ENCODE data around the gene PITPNB.
A peak's percentile ranks its signal among the peaks of the same experiment; 100 is the strongest.

Gene PITPNB

DNA sequence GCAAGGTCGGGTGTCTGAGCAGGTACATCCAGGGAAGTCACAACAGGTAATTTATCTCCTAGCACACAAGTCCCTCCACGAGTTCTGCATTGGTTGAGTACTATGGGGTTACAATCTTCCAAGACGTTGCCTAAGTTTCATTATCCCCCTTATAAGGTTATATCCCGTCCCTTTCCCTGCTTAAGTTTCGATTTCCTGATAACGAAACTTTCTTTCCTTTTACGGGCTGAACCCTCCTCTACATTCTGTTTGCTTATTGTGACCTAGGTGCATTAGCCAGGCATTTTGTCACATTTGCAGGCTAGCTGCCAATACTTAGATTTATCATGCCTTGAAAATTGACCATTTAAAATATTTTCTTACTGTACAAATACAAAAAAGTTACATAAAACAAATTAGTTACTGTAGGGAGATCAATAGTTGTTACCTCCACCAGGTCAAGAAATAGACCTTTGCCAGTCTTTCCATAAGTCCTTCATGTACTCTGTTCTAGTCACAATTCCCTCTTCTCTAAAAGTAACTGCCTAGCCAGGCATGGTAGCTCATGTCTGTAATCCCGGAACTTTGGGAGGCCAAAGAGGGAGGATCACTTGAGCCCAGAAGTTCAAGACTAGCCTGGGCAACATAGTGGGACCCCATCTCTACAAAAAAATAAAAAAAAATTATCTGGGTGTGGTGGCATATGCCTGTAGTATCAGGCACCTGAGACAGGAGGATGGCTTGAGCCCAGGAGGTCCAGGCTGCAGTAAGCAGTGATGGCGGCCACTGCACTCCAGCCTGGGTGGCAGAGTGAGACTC lies 14.3 kb upstream of the PITPNB start:
- Mint-ChIP-seq H3K9me3 (no peaks in the 10 kb centered on the region), H3K4me1 (no peaks in the 10 kb centered on the region), H3K27me3 (no peaks in the 10 kb centered on the region), H3K4me3 (no peak overlapping the region), H3K27ac (no peak overlapping the region)
- ATAC-seq (no peak), DNase-seq (no peak)

DNA sequence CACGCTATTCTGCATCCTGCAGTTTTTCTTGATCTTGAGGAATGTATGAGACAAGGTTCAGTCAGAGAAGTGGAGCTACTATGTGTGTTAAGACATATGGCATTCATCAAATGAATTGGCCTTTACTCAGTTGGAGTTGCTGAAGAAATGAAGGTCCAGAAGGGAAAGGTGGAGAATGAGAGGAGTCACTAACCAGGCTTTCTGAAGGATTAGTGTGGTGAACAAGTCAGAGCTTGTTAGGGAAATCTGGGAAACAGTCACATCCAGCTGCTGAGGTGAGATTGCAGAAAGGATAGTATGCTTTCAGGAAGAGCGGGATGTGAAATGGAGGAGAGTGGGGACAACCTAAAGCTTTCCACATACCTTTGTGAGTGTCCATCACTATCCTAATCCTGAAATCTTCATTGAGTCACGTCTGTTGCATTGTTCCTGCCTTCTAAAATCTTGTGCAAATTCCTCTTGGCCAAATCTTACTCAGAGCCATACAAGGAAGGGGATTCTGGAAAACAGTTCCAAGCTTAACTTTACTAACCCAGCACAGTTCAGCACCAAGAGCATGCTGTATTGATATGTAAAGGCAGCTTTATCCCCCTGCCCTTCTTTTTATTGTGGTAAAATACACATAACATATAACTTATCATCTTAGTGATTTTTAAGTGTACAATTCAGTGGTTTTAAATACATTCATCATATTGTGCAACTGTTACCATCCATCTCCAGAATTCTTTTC lies 11.4 kb upstream of the PITPNB start:
- H3K27ac Mint-ChIP-seq: no peak overlapping the region
- ATAC-seq (no peak), DNase-seq (no peak)
- H3K4me1 Mint-ChIP-seq: peaks cover 8% of the 10 kb centered on the region
- H3K27me3 Mint-ChIP-seq: no peaks in the 10 kb centered on the region
- no peaks in the 10 kb centered on the region for H3K9me3 Mint-ChIP-seq
- H3K4me3 Mint-ChIP-seq: no peak overlapping the region

DNA sequence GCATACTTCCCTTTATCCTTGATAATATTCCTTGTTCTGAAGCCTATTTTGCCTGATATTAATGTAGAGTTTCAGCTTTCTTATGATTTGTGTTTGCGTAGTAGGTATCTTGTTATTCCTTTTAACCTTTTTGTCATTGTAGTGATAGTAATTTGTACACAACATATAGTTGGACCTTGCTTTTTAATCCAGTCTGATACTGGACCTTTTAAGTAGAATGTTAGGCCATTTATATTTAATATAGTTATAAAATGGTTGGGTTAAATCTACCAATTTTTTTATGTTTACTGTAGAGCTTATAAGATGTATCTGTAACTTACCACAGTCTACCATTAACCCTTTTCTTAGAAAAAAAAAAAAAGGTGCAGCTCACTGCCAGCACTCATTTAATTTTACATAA lies 8.6 kb upstream of the PITPNB start:
- H3K4me1 Mint-ChIP-seq: peaks cover 15% of the 10 kb centered on the region
- H3K27ac Mint-ChIP-seq: no peak overlapping the region
- H3K9me3 Mint-ChIP-seq: no peaks in the 10 kb centered on the region
- no peaks in the 10 kb centered on the region for H3K27me3 Mint-ChIP-seq
- no peak overlapping the region for H3K4me3 Mint-ChIP-seq
- DNase-seq (no peak), ATAC-seq (no peak)

GRCh38 chr22:27925331-27925730 lies 6.3 kb upstream of the PITPNB start:
- no peak overlapping the region for H3K27ac Mint-ChIP-seq
- H3K27me3 Mint-ChIP-seq: no peaks in the 10 kb centered on the region
- ATAC-seq (no peak), DNase-seq (no peak)
- no peak overlapping the region for H3K4me3 Mint-ChIP-seq
- H3K4me1 Mint-ChIP-seq: peaks cover 33% of the 10 kb centered on the region
- H3K9me3 Mint-ChIP-seq: no peaks in the 10 kb centered on the region

GRCh38 chr22:27919942-27920755 lies 1.1 kb upstream of the PITPNB start:
- Mint-ChIP-seq H3K4me3 (peak overlapping the region; percentile 97 to 99), H3K4me1 (peaks cover 62% of the 10 kb centered on the region), H3K27ac (peak overlapping the region; percentile 99 to 100), H3K9me3 (no peaks in the 10 kb centered on the region), H3K27me3 (no peaks in the 10 kb centered on the region)
- no peak for DNase-seq
- peak; percentile 75 for ATAC-seq

- DNase-seq (peak; percentile 57 to 71), ATAC-seq (peak; percentile 58)
- H3K9me3 Mint-ChIP-seq: no peaks in the 10 kb centered on the region
- H3K27me3 Mint-ChIP-seq: no peaks in the 10 kb centered on the region
- H3K27ac Mint-ChIP-seq: peak overlapping the region; percentile 99 to 100
- peak overlapping the region; percentile 97 to 99 for H3K4me3 Mint-ChIP-seq
- H3K4me1 Mint-ChIP-seq: peaks cover 75% of the 10 kb centered on the region
Observed at GRCh38 chr22:27918341-27919221, 475 bp downstream of the PITPNB start.

- ATAC-seq (no peak), DNase-seq (no peak)
- H3K27me3 Mint-ChIP-seq: no peaks in the 10 kb centered on the region
- peaks cover 73% of the 10 kb centered on the region for H3K4me1 Mint-ChIP-seq
- H3K27ac Mint-ChIP-seq: no peak overlapping the region
- peak overlapping the region in 1 of 2 donors; percentile 29 for H3K4me3 Mint-ChIP-seq
- no peaks in the 10 kb centered on the region for H3K9me3 Mint-ChIP-seq
Observed at GRCh38 chr22:27915986-27916385, 3.1 kb downstream of the PITPNB start.

DNA sequence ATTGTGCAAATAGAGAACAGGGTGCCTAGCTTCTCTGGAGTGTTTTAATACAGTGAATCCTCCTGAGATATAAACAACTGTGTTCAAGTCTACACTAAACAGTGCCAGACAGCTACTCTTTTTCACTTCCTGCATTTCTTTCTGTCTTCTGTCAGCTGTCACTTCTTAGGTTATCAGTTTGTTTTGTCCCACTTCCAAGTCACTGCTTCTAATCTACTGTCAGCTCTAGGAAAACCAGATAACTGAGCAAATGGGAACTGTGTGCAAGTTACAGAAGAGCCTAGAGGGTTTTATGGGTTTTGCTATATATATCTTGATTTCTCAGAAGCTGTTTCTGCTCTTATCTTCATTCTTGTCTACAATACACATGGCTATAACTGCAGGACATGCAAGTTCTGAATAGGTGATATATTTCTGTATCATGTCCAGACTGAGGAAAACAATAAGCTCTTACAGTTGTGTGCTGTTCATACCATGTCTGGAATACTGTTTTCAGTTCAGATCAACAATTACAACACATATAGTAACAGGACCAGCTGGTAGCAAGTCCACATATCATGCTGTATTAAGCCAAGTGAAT lies 5.8 kb downstream of the PITPNB start:
- Mint-ChIP-seq H3K9me3 (no peaks in the 10 kb centered on the region), H3K27me3 (no peaks in the 10 kb centered on the region), H3K4me1 (peaks cover 56% of the 10 kb centered on the region), H3K4me3 (no peak overlapping the region), H3K27ac (peak overlapping the region in 1 of 2 donors; percentile 59)
- no peak for ATAC-seq
- DNase-seq: no peak

DNA sequence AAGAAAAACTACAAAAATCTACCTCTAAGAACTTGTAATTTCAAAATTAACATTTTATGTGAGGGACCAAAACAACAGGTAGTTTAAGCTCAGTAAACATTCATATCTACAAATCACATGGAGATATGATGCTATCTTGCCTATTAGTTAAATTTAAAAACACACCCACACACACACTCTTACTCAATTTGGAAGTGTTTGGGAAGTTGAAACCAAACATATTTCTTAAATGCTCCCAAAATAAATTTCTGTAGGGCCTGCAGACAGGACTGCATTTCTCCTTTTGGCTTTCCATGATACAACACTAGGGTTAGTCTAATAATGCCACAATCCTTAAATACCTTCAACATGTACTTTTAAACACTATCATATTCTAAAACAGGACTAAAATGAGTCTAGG lies 7.0 kb downstream of the PITPNB start:
- no peak overlapping the region for H3K4me3 Mint-ChIP-seq
- H3K9me3 Mint-ChIP-seq: no peaks in the 10 kb centered on the region
- DNase-seq (no peak), ATAC-seq (no peak)
- peaks cover 56% of the 10 kb centered on the region for H3K4me1 Mint-ChIP-seq
- H3K27ac Mint-ChIP-seq: no peak overlapping the region
- no peaks in the 10 kb centered on the region for H3K27me3 Mint-ChIP-seq

DNA sequence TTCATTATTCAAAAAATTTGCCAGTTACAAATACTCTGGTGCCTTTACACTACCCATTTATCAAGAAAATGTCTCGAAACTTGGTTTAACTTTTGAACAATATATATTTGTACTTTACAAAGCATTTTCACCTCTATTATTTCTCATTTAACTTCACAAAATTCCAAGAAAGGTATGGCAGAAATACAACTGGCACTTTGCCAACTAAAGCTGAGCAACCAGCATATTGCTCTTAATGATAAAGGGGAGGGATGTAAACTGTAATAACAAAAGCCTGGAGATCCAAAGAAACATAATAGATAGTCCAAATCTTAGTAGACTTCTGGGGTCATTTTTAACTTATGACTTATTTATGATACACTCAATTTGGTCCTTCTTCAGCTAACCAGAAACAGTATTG lies 7.7 kb downstream of the PITPNB start:
- H3K4me1 Mint-ChIP-seq: peaks cover 56% of the 10 kb centered on the region
- peak overlapping the region in 1 of 2 donors; percentile 16 for H3K27ac Mint-ChIP-seq
- DNase-seq (no peak), ATAC-seq (no peak)
- no peak overlapping the region for H3K4me3 Mint-ChIP-seq
- H3K9me3 Mint-ChIP-seq: no peaks in the 10 kb centered on the region
- no peaks in the 10 kb centered on the region for H3K27me3 Mint-ChIP-seq

DNA sequence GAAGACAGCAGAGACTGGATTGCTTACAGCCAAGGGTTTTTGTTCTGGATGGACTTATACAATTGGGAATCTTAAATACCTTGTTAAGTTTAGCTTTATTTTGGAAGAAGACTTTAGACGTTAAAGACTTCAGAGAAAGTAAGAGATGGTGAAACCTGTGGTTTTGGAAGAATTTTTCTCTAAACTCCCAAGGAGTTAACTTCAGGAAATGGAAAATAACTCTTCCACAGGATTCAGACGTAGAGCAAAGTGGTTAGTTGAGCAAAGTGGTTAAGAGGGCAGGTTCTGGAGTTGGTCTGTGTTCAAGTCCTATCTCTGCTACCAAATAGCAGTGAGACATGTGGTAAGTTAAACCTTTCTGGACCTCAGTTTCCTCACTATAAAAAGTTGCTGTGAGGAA lies 12.8 kb downstream of the PITPNB start:
- Mint-ChIP-seq H3K9me3 (no peaks in the 10 kb centered on the region), H3K4me3 (no peak overlapping the region), H3K27me3 (no peaks in the 10 kb centered on the region), H3K27ac (peak overlapping the region in 1 of 2 donors; percentile 7), H3K4me1 (peaks cover 56% of the 10 kb centered on the region)
- no peak for DNase-seq
- no peak for ATAC-seq

DNA sequence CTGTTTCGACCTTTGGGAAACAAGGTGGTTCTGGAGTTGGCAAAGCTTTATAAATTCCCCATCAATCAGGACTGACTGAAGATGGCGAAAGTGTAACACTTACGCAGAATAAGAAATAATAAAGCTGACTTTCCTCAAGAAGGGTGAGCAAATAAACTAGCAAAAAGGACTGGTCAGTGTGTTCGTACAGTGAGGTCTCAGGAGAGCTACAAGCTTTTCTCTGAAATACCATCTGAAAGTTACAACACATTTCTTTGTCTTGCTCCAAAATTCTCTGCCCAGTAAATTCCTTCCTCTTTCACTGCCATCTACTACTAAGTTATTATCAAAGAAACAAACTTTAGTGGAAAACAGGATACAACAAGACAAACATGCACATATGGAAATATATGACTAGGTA lies 13.4 kb downstream of the PITPNB start:
- no peak for DNase-seq
- no peak for ATAC-seq
- Mint-ChIP-seq H3K9me3 (no peaks in the 10 kb centered on the region), H3K4me1 (peaks cover 56% of the 10 kb centered on the region), H3K27me3 (no peaks in the 10 kb centered on the region), H3K4me3 (no peak overlapping the region), H3K27ac (no peak overlapping the region)

- Mint-ChIP-seq H3K4me1 (peaks cover 56% of the 10 kb centered on the region), H3K27ac (peak overlapping the region; percentile 9 to 67), H3K9me3 (no peaks in the 10 kb centered on the region), H3K4me3 (peak overlapping the region; percentile 17 to 40), H3K27me3 (no peaks in the 10 kb centered on the region)
- DNase-seq (no peak), ATAC-seq (peak; percentile 89)
Observed at GRCh38 chr22:27903805-27904473, 15.1 kb downstream of the PITPNB start.

DNA sequence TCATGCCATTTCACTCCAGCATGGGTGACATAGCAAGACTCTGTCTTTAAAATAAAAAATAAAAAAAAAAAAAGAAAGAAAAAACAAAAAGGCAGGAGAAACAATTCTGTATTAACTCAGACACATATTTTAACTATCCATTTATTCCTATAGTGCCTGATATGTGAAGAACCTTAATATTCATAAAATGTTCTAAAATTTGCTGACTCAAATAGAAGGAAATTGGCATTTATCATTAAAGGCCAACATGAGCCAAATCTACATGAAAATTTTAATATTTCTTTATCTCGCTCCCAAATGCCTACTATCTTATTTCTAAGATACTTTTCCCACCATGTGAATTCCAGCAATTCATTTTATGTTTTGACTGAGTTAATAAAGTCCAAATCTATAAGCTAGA lies 18.9 kb downstream of the PITPNB start:
- Mint-ChIP-seq H3K9me3 (no peaks in the 10 kb centered on the region), H3K4me1 (peaks cover 28% of the 10 kb centered on the region), H3K4me3 (no peak overlapping the region), H3K27ac (no peak overlapping the region), H3K27me3 (no peaks in the 10 kb centered on the region)
- ATAC-seq (no peak), DNase-seq (no peak)

All from stimulated activated naive CD8-positive, alpha-beta T cell treated with anti-CD3 and anti-CD28 coated beads, Interleukin-15, amount 100 ng/mL, for 72 hours (primary cell).